Lower leg skin (tissue), 4 donors: Measurements from ENCODE around the gene GPR135. TPM values are rescaled to one million over a fixed set of nuclear protein-coding genes. Genes with fewer than 3 reads are reported as not detected.

Experiments used
- DNase-seq, 2 donors: peaks; one replicate each; pipeline ENCODE4 v3.0.0-alpha.2; 2019; ENCODE audit warnings: low spot score in 2 of 2
- H3K4me3 ChIP-seq: fragments of 200-600 bp; sonication (generic); 2 replicates; pipeline ENCODE4 v1.5.1; 2017; ENCODE audit warnings: mild to moderate bottlenecking, low read depth; ENCODE audit not compliant: poor library complexity, severe bottlenecking
- CTCF ChIP-seq, 3 donors: fragments of 450-650 bp; IDR thresholded peaks; one replicate each; pipeline ENCODE4 v1.5.1; 2016; ENCODE audit warnings: antibody characterized with exemption in 3 of 3, mild to moderate bottlenecking in 3 of 3, moderate library complexity in 2 of 3
- POLR2A ChIP-seq, 2 donors: fragments of 450-650 bp; IDR thresholded peaks; one replicate each; pipeline ENCODE4 v1.6.1; 2016 to 2017; ENCODE audit warnings: antibody characterized with exemption in 2 of 2, mild to moderate bottlenecking in 1 of 2, moderate library complexity in 1 of 2
- WGBS, 2 donors: methylation state at CpG; one replicate each; pipeline ENCODE4 v1.1.5; 2018; 5-methylcytosine and 5-hydroxymethylcytosine counted together
- intact Hi-C: fragments of 100-400 bp; cut with DNase I; formaldehyde crosslinking; loops from one replicate; pipeline ENCODE4 v1.15.0; 2023; ENCODE audit warnings: low total_unique reads
- total RNA-seq, 4 donors: library from RNA; depleted of rRNA; stranded (reverse); fragments of >200 nt; gene quantifications; one replicate each; pipeline ENCODE4 v1.1.0, GENCODE V29; 2016

Gene GPR135
- total RNA-seq, 4 donors from 2014 or later, result 1.4 to 3.5 (median 2.2) TPM

- TF ChIP-seq POLR2A (IDR thresholded peaks at IDR 0.05), result no peak
- TF ChIP-seq CTCF (IDR thresholded peaks at IDR 0.05), result no peak
- intact Hi-C loops, result no loop called here
- H3K4me3 ChIP-seq, result no peak overlapping the region
- 86% methylated on average over 3 of the region's 3 CpGs for WGBS, 2 donors
- no peak for DNase-seq
Observed at GRCh38 chr14:59435101-59435500, 30.1 kb downstream of the GPR135 start.

GRCh38 chr14:59429790-59430189, 35.4 kb downstream of the GPR135 start:
- no peak for DNase-seq
- WGBS, 2 donors, result 58 to 72% methylated on average over 4 of the region's 4 CpGs
- H3K4me3 ChIP-seq, result no peak overlapping the region
- intact Hi-C loops, result no loop called here
- TF ChIP-seq CTCF (IDR thresholded peaks at IDR 0.05) (no peak), POLR2A (IDR thresholded peaks at IDR 0.05) (no peak)

- DNase-seq, result no peak
- H3K4me3 ChIP-seq, result no peak overlapping the region
- TF ChIP-seq POLR2A (IDR thresholded peaks at IDR 0.05) (no peak), CTCF (IDR thresholded peaks at IDR 0.05) (no peak)
- WGBS, 2 donors, result 41 to 52% methylated on average over 1 of the region's 1 CpG
- intact Hi-C loops, result no loop called here
Observed at GRCh38 chr14:59428581-59429012, 36.6 kb downstream of the GPR135 start.

GRCh38 chr14:59427653-59428580, 37.3 kb downstream of the GPR135 start:
- intact Hi-C loops, result no loop called here
- TF ChIP-seq CTCF (IDR thresholded peaks at IDR 0.05) (no peak), POLR2A (IDR thresholded peaks at IDR 0.05) (no peak)
- no peak overlapping the region for H3K4me3 ChIP-seq
- WGBS, 2 donors, result 76 to 80% methylated on average over 13 of the region's 13 CpGs
- DNase-seq, result no peak

- intact Hi-C loops, result no loop called here
- TF ChIP-seq CTCF (IDR thresholded peaks at IDR 0.05) (no peak), POLR2A (IDR thresholded peaks at IDR 0.05) (no peak)
- DNase-seq, result no peak
- WGBS, 2 donors, result 55 to 56% methylated on average over 3 of the region's 3 CpGs
- H3K4me3 ChIP-seq, result no peak overlapping the region
Observed at GRCh38 chr14:59425322-59425935, 39.8 kb downstream of the GPR135 start.
